Liver (tissue), 9 donors: ENCODE data around the gene JUNB. TPM values are rescaled to one million over a fixed set of nuclear protein-coding genes. Genes with fewer than 3 reads are reported as not detected.
A peak's percentile ranks its signal among the peaks of the same experiment; 100 is the strongest.

ENCODE experiments used
- DNase-seq: peaks from one replicate; pipeline ENCODE4 v3.0.0-alpha.2; 2017; ENCODE audit warnings: low spot score
- H3K27ac ChIP-seq, 2 donors: one replicate each; pipeline ENCODE4 v1.7.0; 2013; ENCODE audit warnings: inconsistent platforms in 2 of 2, low read length in 2 of 2, control low read depth in 1 of 2, low read depth in 1 of 2, mild to moderate bottlenecking in 1 of 2
- H3K27me3 ChIP-seq, 4 donors: one replicate each; pipeline versions ENCODE4 v1.6.1 to v1.7.0; 2013; ENCODE audit warnings: low read length in 3 of 4, inconsistent platforms in 1 of 4, mild to moderate bottlenecking in 1 of 4, moderate library complexity in 1 of 4; ENCODE audit not compliant: control insufficient read depth in 4 of 4, insufficient read depth in 4 of 4
- H3K36me3 ChIP-seq, 4 donors: one replicate each; pipeline versions ENCODE4 v1.6.1 to v1.7.0; 2013; ENCODE audit warnings: low read length in 3 of 4, mild to moderate bottlenecking in 3 of 4, low read depth in 1 of 4, moderate library complexity in 1 of 4; ENCODE audit not compliant: control insufficient read depth in 4 of 4, insufficient read depth in 3 of 4
- H3K4me1 ChIP-seq, 4 donors: one replicate each; pipeline versions ENCODE4 v1.6.1 to v1.7.0; 2013; ENCODE audit warnings: low read length in 3 of 4, mild to moderate bottlenecking in 3 of 4, moderate library complexity in 1 of 4; ENCODE audit not compliant: control insufficient read depth in 4 of 4, insufficient read depth in 4 of 4
- H3K4me3 ChIP-seq, 3 donors: one replicate each; pipeline versions ENCODE4 v1.6.1 to v1.7.0; 2013; ENCODE audit warnings: low read length in 3 of 3, control low read depth in 1 of 3, low read depth in 1 of 3, mild to moderate bottlenecking in 1 of 3
- H3K9ac ChIP-seq, 2 donors: one replicate each; pipeline ENCODE4 v1.7.0; 2013; ENCODE audit warnings: low read length in 2 of 2, mild to moderate bottlenecking in 2 of 2, moderate library complexity in 2 of 2, control low read depth in 1 of 2, low read depth in 1 of 2
- H3K9me3 ChIP-seq, 4 donors: one replicate each; pipeline versions ENCODE4 v1.6.1 to v1.7.0; 2013; ENCODE audit warnings: low read length in 3 of 4; ENCODE audit not compliant: control insufficient read depth in 4 of 4
- ATF3 ChIP-seq: IDR thresholded peaks from 2 replicates; pipeline ENCODE4 v1.6.1; 2016; ENCODE audit warnings: antibody characterized with exemption
- CTCF ChIP-seq: fragments of 150-350 bp; IDR thresholded peaks from 2 replicates; pipeline ENCODE4 v1.5.1; 2017; ENCODE audit warnings: improper control_type of control experiment, low read depth, low read length; ENCODE audit not compliant: missing input control
- EGR1 ChIP-seq, 2 donors: IDR thresholded peaks; 2 replicates each; pipeline ENCODE4 v1.6.1; 2016 to 2018; ENCODE audit warnings: antibody characterized with exemption in 2 of 2, low read depth in 2 of 2
- FOXA1 ChIP-seq: IDR thresholded peaks from 2 replicates; pipeline ENCODE4 v1.6.1; 2016; ENCODE audit warnings: antibody characterized with exemption
- FOXA2 ChIP-seq: IDR thresholded peaks from 2 replicates; pipeline ENCODE4 v1.6.1; 2016; ENCODE audit warnings: antibody characterized with exemption
- GABPA ChIP-seq, 2 donors: IDR thresholded peaks in 1 of 2; conservative IDR thresholded peaks in 1 of 2; 2 replicates each; pipeline ENCODE4 v1.6.1; 2016; ENCODE audit warnings: antibody characterized with exemption in 2 of 2, mild to moderate bottlenecking in 1 of 2, moderate library complexity in 1 of 2
- HNF4A ChIP-seq, 2 donors: conservative IDR thresholded peaks; 2 replicates each; pipeline ENCODE4 v1.6.1; 2016; ENCODE audit warnings: antibody characterized with exemption in 2 of 2, mild to moderate bottlenecking in 2 of 2
- HNF4G ChIP-seq: IDR thresholded peaks from 2 replicates; pipeline ENCODE4 v1.6.1; 2016; ENCODE audit warnings: antibody characterized with exemption
- JUND ChIP-seq, 2 donors: IDR thresholded peaks; 2 replicates each; pipeline ENCODE4 v1.6.1; 2016; ENCODE audit warnings: antibody characterized with exemption in 2 of 2
- NR2F2 ChIP-seq: IDR thresholded peaks from 2 replicates; pipeline ENCODE4 v1.6.1; 2016; ENCODE audit warnings: antibody characterized with exemption
- RAD21 ChIP-seq, 2 donors: IDR thresholded peaks; 2 replicates each; pipeline ENCODE4 v1.6.1; 2016; ENCODE audit warnings: antibody characterized with exemption in 2 of 2, mild to moderate bottlenecking in 2 of 2
- RXRA ChIP-seq, 2 donors: IDR thresholded peaks; 2 replicates each; pipeline ENCODE4 v1.6.1; 2017 to 2018; ENCODE audit warnings: antibody characterized with exemption in 2 of 2, mild to moderate bottlenecking in 1 of 2
- SP1 ChIP-seq: IDR thresholded peaks from 2 replicates; pipeline ENCODE4 v1.6.1; 2018; ENCODE audit warnings: antibody characterized with exemption, mild to moderate bottlenecking
- TAF1 ChIP-seq: conservative IDR thresholded peaks from 2 replicates; pipeline ENCODE4 v1.6.1; 2016; ENCODE audit warnings: antibody characterized with exemption, mild to moderate bottlenecking
- YY1 ChIP-seq: IDR thresholded peaks from 2 replicates; pipeline ENCODE4 v1.6.1; 2016; ENCODE audit warnings: antibody characterized with exemption, mild to moderate bottlenecking
- WGBS: extraction: QIAGEN DNeasy Blood & Tissue Kit; methylation state at CpG from one replicate; pipeline ENCODE4 v1.1.7; 2013; 5-methylcytosine and 5-hydroxymethylcytosine counted together
- polyA plus RNA-seq, 2 donors: library from polyadenylated mRNA; stranded (reverse) in 1 of 2; unstranded in 1 of 2; fragments of 200-250 nt in 1 of 2; fragments of >200 nt in 1 of 2; fragmentation: Nextera tagmentation in 1 of 2; extraction: Ambion mirVana in 1 of 2; gene quantifications; one replicate each; pipeline versions ENCODE4 v1.2.1 to v1.2.3, GENCODE V29; 2013 to 2015
- total RNA-seq, 2 donors: library from RNA; depleted of rRNA; stranded (reverse); fragments of >200 nt; gene quantifications; one replicate each; pipeline ENCODE4 v1.2.3, GENCODE V29; 2014
- TF ChIP-seq, protein P1 (sequence below): IDR thresholded peaks from 2 replicates; pipeline ENCODE4 v1.6.1; 2016; ENCODE audit warnings: antibody characterized with exemption, mild to moderate bottlenecking
- TF ChIP-seq, protein P2 (sequence below): IDR thresholded peaks from 2 replicates; pipeline ENCODE4 v1.6.1; 2016; ENCODE audit warnings: antibody characterized with exemption
- donor health status: healthy.
- donor health status: healthy.
- donor health status: healthy.
- donor health status: healthy.
- donor health status: healthy.

The JUNB gene
- total and polyA plus RNA-seq, 4 donors, result 32.7 to 79.2 (median 56.6) TPM

- peaks cover 12 to 31% (median 17%) of the 10 kb centered on the region in 4 donors for H3K36me3 ChIP-seq
- no peak overlapping the region for H3K9ac ChIP-seq
- no peak overlapping the region for H3K4me3 ChIP-seq
- no peaks in the 10 kb centered on the region for H3K9me3 ChIP-seq
- H3K27ac ChIP-seq, result no peak overlapping the region
- no peaks in the 10 kb centered on the region for H3K27me3 ChIP-seq
- no peaks in the 10 kb centered on the region for H3K4me1 ChIP-seq
- WGBS, result 87% methylated on average over 22 of the region's 22 CpGs
- TF ChIP-seq FOXA2, result no peak
- TF ChIP-seq NR2F2, result peak; percentile 29
- peak; percentile 61 to 69 for TF ChIP-seq RXRA (IDR thresholded peaks at IDR 0.05)
- DNase-seq, result no peak
These were observed 46.0 kb upstream of the JUNB start for GRCh38 chr19:12745166-12745897.

GRCh38 chr19:12748489-12748888, 42.8 kb upstream of the JUNB start:
- H3K36me3 ChIP-seq, result peaks cover 9 to 24% (median 14%) of the 10 kb centered on the region in 4 donors
- H3K4me3 ChIP-seq, result no peak overlapping the region
- H3K4me1 ChIP-seq, result no peaks in the 10 kb centered on the region
- no peak overlapping the region for H3K9ac ChIP-seq
- H3K27ac ChIP-seq, result no peak overlapping the region
- DNase-seq, result no peak
- WGBS, result 84% methylated on average over 6 of the region's 6 CpGs
- H3K9me3 ChIP-seq, result no peaks in the 10 kb centered on the region
- H3K27me3 ChIP-seq, result peaks cover 0 to 2% (median 0%) of the 10 kb centered on the region in 4 donors
- TF ChIP-seq JUND (IDR thresholded peaks at IDR 0.05) (no peak), ATF3 (no peak), FOXA1 (no peak), RAD21 (IDR thresholded peaks at IDR 0.05) (no peak), CTCF (no peak), RXRA (IDR thresholded peaks at IDR 0.05) (no peak), HNF4G (no peak), HNF4A (conservative IDR thresholded peaks at IDR 0.05) (no peak), NR2F2 (no peak), EGR1 (IDR thresholded peaks at IDR 0.05; ENCODE audit: low read depth in 2 of 2) (no peak), SP1 (no peak), YY1 (no peak), FOXA2 (no peak), TAF1 (no peak), GABPA (IDR thresholded peaks at IDR 0.05 in 1 of 2, conservative IDR thresholded peaks at IDR 0.05 in 1 of 2) (no peak)
- TF ChIP-seq, protein P1, sequence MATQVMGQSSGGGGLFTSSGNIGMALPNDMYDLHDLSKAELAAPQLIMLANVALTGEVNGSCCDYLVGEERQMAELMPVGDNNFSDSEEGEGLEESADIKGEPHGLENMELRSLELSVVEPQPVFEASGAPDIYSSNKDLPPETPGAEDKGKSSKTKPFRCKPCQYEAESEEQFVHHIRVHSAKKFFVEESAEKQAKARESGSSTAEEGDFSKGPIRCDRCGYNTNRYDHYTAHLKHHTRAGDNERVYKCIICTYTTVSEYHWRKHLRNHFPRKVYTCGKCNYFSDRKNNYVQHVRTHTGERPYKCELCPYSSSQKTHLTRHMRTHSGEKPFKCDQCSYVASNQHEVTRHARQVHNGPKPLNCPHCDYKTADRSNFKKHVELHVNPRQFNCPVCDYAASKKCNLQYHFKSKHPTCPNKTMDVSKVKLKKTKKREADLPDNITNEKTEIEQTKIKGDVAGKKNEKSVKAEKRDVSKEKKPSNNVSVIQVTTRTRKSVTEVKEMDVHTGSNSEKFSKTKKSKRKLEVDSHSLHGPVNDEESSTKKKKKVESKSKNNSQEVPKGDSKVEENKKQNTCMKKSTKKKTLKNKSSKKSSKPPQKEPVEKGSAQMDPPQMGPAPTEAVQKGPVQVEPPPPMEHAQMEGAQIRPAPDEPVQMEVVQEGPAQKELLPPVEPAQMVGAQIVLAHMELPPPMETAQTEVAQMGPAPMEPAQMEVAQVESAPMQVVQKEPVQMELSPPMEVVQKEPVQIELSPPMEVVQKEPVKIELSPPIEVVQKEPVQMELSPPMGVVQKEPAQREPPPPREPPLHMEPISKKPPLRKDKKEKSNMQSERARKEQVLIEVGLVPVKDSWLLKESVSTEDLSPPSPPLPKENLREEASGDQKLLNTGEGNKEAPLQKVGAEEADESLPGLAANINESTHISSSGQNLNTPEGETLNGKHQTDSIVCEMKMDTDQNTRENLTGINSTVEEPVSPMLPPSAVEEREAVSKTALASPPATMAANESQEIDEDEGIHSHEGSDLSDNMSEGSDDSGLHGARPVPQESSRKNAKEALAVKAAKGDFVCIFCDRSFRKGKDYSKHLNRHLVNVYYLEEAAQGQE, result no peak
- TF ChIP-seq, protein P2, sequence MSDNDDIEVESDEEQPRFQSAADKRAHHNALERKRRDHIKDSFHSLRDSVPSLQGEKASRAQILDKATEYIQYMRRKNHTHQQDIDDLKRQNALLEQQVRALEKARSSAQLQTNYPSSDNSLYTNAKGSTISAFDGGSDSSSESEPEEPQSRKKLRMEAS, result no peak
